ENCODE measurements around the gene ZNF227. TPM values are rescaled to one million over a fixed set of nuclear protein-coding genes. Genes with fewer than 3 reads are reported as not detected.
"Not testable (repeated sequence)": the region's sequence is repeated elsewhere in the genome, so short reads cannot be mapped to it uniquely, and the experiment has no call there.

Gene ZNF227
- total and polyA plus RNA-seq, 9 donors, result 7.3 to 29.5 (median 24.2) TPM

DNA sequence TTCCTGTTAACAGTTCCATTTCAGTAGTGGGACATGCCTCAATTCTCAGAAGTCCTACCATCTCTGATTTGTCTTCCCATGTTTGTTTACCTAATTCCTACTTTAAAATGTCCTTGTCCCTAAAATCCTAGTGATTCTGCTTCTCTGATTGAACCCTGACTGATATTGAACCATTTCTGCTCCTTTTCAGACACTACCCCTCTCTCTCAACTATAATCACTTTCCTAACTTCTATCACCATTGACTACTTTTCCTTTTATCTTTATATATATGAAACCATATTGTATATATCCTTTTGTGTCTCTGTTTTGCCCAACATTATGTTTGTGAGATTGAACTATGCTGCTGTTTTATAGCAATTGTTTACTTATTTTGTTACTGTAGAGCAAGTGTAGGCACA is 15.6 kb upstream of the ZNF227 start:
- Histone ChIP-seq H3K27me3 (no peaks in the 10 kb centered on the region), H3K4me3 (no peak overlapping the region), H3K9me3 (peaks cover 0 to 7% of the 10 kb centered on the region in 2 donors), H3K27ac (no peak overlapping the region), H3K36me3 (no peaks in the 10 kb centered on the region), H3K4me1 (ENCODE audit: insufficient read depth) (no peaks in the 10 kb centered on the region)
- intact Hi-C loops (cut with DNase I), result no loop called here
- TF ChIP-seq EP300 (IDR thresholded peaks at IDR 0.05) (no peak), POLR2A (IDR thresholded peaks at IDR 0.05) (no peak), CTCF (IDR thresholded peaks at IDR 0.05) (no peak)
- DNase-seq, result no peak

GRCh38 chr19:44202470-44202869 is 9.9 kb upstream of the ZNF227 start:
- Histone ChIP-seq H3K9me3 (peaks cover 0 to 4% of the 10 kb centered on the region in 2 donors), H3K4me3 (no peak overlapping the region), H3K4me1 (ENCODE audit: insufficient read depth) (no peaks in the 10 kb centered on the region), H3K27ac (no peak overlapping the region), H3K27me3 (no peaks in the 10 kb centered on the region), H3K36me3 (no peaks in the 10 kb centered on the region)
- no peak for TF ChIP-seq CTCF (IDR thresholded peaks at IDR 0.05)
- no peak for TF ChIP-seq EP300 (IDR thresholded peaks at IDR 0.05)
- TF ChIP-seq POLR2A (IDR thresholded peaks at IDR 0.05), result no peak
- no peak for DNase-seq
- intact Hi-C loops (cut with DNase I), result no loop called here
- 64 to 85% (median 68%) methylated on average over 1 of the region's 1 CpG for WGBS, 3 donors

DNA sequence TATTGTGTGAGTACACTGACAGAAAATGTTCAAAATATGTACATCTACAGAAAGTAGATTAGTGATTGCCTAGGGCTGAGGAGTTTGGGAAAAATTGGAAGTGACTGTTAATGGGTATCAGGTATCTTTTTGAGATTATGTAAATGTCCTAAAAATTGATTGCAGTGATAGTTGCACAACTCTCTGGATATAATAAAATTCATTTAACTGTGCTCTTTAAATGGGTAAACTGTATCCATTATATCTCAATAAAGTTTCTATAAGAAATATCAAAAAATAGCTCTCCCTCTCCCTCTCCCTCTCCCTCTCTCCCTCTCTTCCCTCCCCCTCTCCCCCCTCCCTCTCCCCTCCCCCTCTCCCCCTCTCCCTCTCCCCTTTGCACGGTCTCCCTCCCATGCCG is 9.4 kb upstream of the ZNF227 start:
- Histone ChIP-seq H3K9me3 (peaks cover 0 to 4% of the 10 kb centered on the region in 2 donors), H3K27me3 (no peaks in the 10 kb centered on the region), H3K36me3 (no peaks in the 10 kb centered on the region), H3K27ac (no peak overlapping the region), H3K4me1 (ENCODE audit: insufficient read depth) (no peaks in the 10 kb centered on the region), H3K4me3 (no peak overlapping the region)
- intact Hi-C loops (cut with DNase I), result no loop called here
- TF ChIP-seq CTCF (IDR thresholded peaks at IDR 0.05), result no peak
- TF ChIP-seq EP300 (IDR thresholded peaks at IDR 0.05), result no peak
- no peak for TF ChIP-seq POLR2A (IDR thresholded peaks at IDR 0.05)
- no peak for DNase-seq
- 87 to 88% methylated on average over 2 of the region's 2 CpGs; no CpG with 5 or more reads in 1 of the 3 donors for WGBS, 3 donors

GRCh38 chr19:44203877-44204276 is 8.5 kb upstream of the ZNF227 start:
- H3K27me3 ChIP-seq; DNase-seq; H3K4me3 ChIP-seq; intact Hi-C loops (cut with DNase I); H3K9me3 ChIP-seq; H3K27ac ChIP-seq; H3K36me3 ChIP-seq; H3K4me1 ChIP-seq (ENCODE audit: insufficient read depth): not testable (repeated sequence)
- WGBS, 3 donors, result 91 to 93% (median 92%) methylated on average over 25 to 31 of the region's 31 CpGs

DNA sequence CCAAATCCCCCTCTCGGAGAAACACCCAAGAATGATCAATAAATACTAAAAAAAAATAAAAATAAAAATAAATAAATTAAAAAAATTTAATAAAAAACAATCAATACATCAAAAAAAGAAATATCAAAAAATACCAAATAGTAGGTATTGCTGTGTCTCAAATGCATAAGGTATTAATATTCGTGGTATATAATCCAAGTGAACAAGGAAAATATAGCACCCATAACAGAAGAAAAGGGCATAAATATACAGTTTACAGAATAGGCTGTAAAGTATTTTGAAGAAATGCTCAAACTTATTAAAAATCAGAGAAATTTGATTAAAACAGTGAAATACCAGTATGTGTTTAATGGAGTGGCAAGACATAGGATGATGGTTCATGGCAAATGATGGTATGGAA is 7.6 kb upstream of the ZNF227 start:
- H3K4me3 ChIP-seq, result no peak overlapping the region
- TF ChIP-seq EP300 (IDR thresholded peaks at IDR 0.05), result no peak
- no peak for TF ChIP-seq CTCF (IDR thresholded peaks at IDR 0.05)
- TF ChIP-seq POLR2A (IDR thresholded peaks at IDR 0.05), result no peak
- no peak overlapping the region for H3K27ac ChIP-seq
- DNase-seq, result no peak
- H3K36me3 ChIP-seq, result no peaks in the 10 kb centered on the region
- peaks cover 0 to 4% of the 10 kb centered on the region in 2 donors for H3K9me3 ChIP-seq
- intact Hi-C loops (cut with DNase I), result no loop called here
- no peaks in the 10 kb centered on the region for H3K27me3 ChIP-seq
- no peaks in the 10 kb centered on the region for H3K4me1 ChIP-seq (ENCODE audit: insufficient read depth)
- WGBS, 3 donors, result 79 to 84% (median 82%) methylated on average over 2 of the region's 2 CpGs
